ENCODE results near the gene HAPSTR1.

DNA sequence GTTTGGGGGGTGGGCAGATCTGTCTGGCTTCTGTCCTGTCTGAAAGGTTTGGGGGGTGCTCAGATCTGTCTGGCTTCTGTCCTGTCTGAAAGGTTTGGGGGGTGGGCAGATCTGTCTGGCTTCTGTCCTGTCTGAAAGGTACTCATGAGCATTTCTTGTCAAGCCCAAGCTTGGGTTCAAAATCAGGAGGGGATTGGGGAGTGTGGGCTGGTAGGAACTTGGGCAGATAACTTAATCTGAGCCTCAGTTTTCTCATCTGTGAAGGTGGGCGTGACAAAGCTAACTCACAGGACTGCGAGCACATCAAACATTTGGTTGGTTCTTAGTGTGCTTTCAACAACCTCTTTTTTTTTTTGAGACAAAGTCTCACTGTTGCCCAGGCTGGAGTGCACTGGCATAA is 35.2 kb downstream of the HAPSTR1 start:
- TF ChIP-seq, protein P1, sequence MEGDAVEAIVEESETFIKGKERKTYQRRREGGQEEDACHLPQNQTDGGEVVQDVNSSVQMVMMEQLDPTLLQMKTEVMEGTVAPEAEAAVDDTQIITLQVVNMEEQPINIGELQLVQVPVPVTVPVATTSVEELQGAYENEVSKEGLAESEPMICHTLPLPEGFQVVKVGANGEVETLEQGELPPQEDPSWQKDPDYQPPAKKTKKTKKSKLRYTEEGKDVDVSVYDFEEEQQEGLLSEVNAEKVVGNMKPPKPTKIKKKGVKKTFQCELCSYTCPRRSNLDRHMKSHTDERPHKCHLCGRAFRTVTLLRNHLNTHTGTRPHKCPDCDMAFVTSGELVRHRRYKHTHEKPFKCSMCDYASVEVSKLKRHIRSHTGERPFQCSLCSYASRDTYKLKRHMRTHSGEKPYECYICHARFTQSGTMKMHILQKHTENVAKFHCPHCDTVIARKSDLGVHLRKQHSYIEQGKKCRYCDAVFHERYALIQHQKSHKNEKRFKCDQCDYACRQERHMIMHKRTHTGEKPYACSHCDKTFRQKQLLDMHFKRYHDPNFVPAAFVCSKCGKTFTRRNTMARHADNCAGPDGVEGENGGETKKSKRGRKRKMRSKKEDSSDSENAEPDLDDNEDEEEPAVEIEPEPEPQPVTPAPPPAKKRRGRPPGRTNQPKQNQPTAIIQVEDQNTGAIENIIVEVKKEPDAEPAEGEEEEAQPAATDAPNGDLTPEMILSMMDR (IDR thresholded peaks at IDR 0.05): no peak
- TF ChIP-seq SIN3A (IDR thresholded peaks at IDR 0.05; ENCODE audit: borderline replicate concordance, insufficient read depth, low read depth, low read length) (no peak), POLR2AphosphoS5 (IDR thresholded peaks at IDR 0.05; ENCODE audit: low read depth, low read length) (no peak)

Measured in Panc1 (cell line).